ENCODE data around the gene RGS3.

DNA sequence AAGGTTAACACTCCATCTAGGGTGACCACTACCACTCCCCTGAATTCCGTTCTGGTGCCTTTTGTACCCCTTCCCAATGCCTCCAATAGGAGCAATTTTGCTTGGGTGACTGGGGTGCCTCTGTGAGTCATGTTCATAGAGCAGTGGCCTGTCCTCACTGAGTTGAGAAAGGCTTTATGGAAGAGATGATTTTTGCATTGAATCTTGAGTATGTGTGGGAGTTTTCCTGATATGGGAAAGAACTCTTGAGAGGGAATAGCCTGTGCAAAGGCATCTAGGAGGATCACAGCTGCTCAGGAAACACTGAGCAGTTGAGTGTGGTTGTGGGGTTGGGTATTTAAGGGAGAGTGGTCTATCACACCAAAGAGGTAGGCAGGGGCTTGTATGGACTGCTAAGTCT lies 36.8 kb upstream of the RGS3 start:
- no peak for TF ChIP-seq CTCF (IDR thresholded peaks at IDR 0.05)
- TF ChIP-seq POLR2AphosphoS5 (IDR thresholded peaks at IDR 0.05), result no peak
- TF ChIP-seq EP300 (IDR thresholded peaks at IDR 0.05), result no peak
- no peak for TF ChIP-seq POLR2A (IDR thresholded peaks at IDR 0.05)

Data from gastroesophageal sphincter (tissue), 3 donors.